HT-29 (cell line): ENCODE data around the gene KIF12. TPM values are rescaled to one million over a fixed set of nuclear protein-coding genes. Genes with fewer than 3 reads are reported as not detected.
A peak's percentile ranks its signal among the peaks of the same experiment; 100 is the strongest.
"Not testable (repeated sequence)": the region's sequence is repeated elsewhere in the genome, so short reads cannot be mapped to it uniquely, and the experiment has no call there.

Experiments
- DNase-seq: peaks from one replicate; pipeline ENCODE4 v3.0.0-alpha.2; 2015; ENCODE audit warnings: low spot score
- total RNA-seq: library from RNA; depleted of rRNA; stranded (reverse); fragments of >200 nt; shearing (Covaris generic); gene quantifications from 2 replicates; pipeline ENCODE4 v1.2.3, GENCODE V29; 2014

KIF12 gene
- total RNA-seq, 1 experiment from 2014 or later: 36.4 TPM

DNA sequence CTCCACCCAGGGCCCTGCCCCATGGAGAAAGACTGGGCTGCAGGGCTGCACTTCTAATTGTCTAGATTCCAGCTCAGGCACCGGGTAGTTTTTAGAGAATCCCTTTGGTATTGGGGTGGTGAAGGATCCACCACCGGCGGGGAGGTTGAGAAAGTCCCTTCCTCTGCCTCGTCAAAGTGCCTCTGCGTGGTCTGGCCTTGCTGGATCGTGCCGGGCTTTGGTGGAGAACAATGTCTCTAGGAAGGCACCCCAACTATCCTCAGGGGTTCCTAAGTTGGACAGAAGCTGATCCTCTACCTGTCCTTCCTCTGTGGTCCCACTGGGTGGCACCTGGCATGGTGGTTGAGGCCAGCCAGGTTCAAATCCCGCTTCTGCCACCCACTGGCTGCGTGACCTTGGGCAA is 13.7 kb downstream of the KIF12 start:
- DNase-seq: no peak

DNA sequence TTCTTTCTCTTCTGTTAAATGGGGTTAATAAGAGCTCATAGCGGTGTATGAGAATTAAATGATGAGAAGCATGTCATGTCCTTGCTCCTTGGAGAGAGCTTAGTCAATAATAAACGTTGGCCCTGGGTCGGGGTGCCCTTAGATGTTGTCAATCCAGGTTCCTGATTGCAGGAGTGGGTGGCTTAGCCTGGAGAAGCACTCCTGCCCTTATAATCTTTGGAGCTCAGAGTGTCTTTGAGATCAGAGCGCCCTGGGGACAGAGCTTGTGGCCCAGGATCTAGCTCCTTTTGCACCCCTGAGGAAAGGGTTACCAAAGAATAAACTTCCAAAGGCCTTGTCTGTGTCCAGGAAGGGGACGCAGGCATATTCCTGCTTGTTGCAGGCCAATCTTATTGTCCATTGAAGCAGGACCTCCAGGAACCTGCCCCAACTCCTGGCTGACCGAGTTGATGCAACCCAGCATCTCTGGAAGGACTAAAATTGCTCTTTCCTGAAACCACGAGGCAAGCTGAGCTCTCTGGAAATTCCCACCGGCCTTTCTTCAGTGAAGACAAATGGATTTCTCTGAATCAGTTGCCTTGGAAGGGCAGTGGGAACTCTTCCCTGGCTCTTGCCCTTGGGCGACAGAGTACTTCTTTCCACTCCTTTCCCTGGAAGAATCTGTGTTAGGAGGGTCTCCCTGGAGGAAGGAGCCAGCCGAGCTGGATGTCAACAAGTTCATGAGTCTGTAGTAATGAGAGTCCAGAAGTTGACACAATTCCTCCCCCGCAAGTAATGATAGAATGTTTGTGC is 14.6 kb downstream of the KIF12 start:
- no peak for DNase-seq

DNA sequence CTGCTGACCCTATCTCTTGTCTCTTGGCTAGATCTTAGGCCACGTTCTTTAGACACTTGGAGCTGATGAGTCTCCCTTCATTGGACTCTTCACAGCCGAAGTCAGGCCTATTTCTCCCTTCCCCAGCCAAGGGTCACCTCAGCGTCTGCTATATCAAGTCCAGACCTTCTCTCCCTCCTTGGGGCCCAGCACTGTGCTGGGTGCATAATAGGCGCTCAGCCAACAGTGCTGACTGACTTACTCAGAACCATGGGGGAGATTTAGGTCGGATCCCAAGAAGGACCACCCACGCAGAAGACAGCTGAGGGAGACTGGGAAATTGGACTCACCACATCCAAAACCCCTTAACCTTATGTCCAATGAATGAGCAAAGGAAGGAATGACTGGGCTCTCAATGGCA is 15.4 kb downstream of the KIF12 start:
- DNase-seq: no peak

DNA sequence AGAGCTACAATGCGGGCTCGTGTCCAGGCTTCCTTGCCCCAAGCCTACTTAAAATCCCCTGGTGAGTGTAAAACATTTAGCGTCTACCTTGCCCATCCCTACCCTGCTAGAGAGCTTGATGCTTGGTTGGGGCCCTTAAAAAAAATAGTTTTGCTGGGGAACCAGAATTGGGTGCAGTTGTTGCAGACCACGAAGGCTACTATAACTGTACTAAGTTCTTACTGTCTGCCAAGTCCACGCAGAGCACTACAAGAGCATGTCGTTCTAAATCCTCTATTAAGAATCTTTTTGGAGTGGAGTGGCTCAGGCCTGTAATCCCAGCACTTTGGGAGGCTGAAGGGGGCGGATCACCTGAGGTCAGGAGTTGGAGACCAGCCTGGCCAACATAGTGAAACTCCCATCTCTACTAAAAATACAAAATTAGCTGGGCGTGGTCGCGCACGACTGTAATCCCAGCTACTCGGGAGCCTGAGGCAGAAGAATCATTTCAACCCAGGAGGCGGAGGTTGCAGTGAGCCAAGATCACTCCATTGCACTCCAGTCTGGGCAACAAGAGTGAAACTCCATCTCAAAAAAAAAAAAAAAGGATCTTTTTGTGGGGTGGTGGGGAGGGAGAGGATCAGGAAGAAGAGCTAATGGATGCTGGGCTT is 16.2 kb downstream of the KIF12 start:
- not testable (repeated sequence) for DNase-seq

DNA sequence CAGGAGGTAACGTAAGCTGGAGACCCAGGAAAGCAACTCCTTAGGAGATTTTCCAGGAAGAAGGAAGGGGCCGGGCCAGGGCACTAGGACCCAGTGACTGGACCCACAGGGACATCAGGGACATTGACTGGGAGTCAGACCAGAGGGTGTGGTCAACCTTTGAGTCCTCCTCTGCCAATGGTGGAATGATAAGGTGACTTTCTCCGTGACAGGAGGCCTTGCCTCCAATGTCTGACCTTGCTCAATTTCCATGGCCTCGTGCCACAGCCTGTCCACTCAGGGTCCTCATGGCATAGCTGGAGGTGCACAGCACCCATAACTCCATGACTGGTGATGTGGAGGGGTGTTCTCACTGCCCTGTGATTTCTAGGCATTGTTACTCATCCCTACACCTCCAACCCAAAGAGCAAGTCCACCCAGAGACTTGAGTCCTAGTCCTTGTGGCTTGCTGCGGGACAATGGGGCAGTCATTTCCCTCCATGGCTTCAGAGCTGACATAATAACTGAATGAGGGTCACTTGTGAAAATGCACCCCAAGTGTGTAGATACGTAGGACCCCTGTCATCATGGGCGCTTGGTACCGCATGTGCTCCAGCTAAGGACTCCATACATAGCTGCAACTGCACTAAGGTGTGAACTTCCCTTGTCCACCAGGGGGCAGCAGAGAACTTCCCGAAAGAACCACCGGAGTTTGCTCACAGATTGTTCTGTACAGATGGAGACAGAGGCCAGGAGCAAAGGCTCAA is 16.9 kb downstream of the KIF12 start:
- peak; percentile 96 for DNase-seq

DNA sequence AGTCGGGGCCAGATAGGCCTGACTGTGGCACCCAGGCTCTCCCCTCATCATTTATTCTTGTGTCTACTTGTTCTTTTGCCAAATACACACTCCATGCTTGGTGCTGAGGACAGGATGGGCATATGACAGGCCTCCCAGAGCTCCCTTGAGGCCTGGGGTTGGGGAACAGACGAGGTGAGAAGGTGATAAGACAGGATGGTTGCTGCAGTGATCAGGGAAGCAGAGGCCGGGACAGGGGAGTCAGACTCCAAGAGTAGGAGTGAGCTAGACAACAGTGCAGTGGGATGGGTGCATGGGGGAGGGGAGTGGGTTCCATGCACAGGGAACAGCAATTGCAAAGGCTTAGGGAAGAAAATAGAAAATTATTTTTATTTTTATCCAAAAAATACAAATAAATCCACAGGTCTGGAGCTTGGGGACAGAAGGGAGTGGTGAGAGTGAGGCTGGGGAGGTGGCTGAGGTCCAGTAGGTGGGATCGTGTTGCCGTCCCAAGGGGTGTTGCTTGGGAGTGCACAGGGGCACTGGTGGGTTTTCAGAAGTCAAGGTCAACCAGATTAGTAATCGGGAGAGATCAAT is 17.6 kb downstream of the KIF12 start:
- DNase-seq: no peak

DNA sequence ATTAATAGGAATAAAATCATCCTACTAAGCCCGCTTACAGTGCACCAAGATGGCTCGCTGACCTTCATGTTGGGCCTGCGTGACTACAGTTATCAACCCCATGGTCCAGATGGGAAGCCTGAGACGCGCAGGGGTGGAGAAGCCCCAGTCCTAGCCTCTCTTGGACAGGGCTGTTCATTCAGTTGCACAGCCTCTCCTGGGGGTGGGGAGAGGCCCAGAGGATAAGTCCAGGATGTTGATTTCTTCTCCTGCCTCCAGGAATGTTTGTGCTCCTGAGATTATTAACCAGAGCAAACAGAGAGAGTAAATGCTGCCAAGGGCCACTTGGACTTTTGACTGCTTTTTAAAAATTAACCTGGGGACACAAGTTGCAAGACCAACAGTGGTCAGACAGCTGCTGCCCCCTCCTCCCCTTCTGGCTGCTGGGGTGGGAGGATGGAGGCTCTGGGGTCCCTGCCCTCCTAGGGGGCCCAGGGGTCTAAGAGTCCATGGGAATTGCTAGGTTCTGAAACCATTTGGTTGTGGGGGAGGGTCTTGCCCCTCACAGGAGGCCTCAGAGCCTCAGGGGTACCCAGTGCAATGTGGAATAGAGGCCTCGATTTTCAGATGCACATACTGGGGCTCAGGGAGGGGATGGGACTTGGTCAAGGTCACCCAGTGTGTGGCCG is 18.2 kb downstream of the KIF12 start:
- peak; percentile 89 for DNase-seq

DNA sequence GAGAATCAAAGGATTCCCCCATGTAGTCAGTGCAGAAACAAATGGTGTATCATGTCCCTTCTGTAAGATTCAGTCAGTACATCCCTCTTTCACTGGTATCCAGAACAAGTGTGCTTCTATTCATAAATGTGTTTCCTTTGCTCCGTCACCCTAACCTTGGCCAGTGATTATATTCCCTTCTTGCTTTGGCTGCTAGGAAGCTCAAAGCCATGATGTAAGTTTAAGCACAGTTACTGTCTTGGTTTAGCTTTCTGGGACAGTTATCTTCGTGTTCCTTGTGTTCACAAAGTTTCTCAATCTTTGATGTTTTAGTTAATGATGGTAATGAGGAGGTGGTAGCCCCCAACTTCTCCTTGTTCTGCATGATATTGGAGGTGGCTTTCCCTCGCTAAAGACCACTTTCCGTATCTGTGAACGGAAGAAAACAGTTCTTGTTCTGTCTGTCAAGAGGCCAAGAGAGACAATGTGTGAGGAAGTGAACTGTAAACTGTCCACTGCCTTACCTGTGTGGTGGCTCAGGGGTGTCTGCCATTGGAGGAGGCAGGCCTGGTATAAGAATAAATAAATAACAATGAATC is 18.8 kb downstream of the KIF12 start:
- no peak for DNase-seq

DNA sequence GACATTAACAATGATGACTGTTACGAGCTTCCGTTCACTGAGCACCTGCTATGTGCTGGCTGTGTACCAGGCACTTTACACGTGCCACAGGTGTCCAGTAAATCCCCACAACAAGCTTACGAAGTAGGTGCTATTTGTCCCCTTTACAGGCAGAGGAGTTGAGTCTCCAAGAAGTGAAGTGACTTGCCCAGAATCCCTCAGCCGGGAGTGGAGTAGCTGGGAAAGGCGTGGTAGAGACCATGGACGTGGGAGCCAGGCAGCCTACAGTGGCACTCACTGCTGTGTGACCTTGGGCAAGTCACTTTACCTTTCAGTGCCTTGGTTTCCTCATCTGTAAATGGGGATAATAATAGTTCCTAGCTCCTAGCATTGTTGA is 20.3 kb downstream of the KIF12 start:
- DNase-seq: no peak

DNA sequence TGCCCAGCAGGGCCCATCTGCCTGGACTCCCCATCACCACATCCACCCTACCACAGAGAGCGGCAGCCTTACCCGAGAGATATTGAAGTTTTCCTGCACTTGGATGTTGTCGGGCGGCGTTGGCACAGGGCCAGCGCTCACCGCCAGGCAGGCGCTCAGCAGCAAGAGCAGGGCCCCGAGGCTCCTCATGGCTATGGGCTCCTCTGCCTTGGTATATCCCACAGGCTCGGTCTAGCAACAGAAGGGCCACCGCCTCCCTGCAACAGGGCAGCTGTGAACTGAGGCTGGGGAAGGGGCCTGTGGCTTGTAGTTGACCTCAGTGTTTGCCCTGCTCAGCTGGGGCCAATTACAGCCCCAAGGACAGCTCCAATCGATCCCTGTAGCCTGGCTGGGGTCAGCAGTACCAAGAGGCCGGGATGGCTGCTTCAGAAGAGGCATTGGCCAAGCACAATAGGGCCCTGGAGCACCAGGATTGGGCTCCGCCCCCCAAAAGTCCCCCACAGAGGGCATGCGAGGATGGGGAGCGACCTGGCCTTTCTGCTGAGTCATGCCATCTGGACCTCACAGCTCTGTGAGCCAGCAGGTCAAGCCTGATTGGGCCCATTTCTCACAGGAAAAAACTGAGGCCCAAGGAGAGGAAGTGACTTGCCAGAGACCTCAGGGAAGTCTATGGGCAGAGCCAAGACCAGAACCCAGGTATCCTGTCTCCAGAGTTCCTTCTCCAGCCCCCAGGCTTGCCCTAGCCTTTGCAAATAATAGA is 20.9 kb downstream of the KIF12 start, which contains the start of gene AMBP:
Gene AMBP, minus strand, starts transcription at position 280 of the 760 bp plus-strand sequence. Its CDS starts 91 bp downstream, at position 189.
- peak; percentile 49 for DNase-seq

DNA sequence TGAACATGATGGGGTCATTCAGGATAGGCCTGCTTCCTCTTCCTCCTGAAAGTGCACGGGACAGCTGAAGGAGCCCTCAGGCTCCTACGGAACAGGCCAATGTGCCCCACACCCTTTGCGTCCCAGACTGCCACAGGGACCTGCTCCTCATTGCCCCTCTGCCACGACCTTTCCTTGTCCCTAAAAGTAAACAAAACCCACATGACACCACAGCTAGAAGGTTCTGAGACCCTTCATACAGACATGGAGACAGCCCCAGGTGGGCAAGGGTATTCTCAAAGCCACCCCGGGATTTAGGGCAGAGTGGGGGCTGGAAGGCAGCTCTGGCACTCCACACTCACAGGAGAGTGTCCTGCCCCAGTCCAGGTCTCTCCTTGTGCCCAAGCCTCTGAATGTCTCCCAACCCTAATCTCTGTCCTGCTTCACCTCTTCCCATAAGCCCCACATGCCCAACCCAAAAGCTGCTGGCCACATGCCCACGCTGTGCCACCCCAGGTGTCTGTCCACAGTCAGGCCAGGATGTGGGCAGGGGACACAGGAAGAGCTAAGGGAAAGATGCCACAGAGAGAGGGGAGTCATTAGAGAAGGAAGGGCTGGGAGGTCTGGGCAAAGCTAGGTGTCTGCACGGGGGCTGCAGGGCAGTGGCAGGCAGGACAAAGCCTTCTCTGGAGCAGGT is 21.8 kb downstream of the KIF12 start:
- DNase-seq: no peak

DNA sequence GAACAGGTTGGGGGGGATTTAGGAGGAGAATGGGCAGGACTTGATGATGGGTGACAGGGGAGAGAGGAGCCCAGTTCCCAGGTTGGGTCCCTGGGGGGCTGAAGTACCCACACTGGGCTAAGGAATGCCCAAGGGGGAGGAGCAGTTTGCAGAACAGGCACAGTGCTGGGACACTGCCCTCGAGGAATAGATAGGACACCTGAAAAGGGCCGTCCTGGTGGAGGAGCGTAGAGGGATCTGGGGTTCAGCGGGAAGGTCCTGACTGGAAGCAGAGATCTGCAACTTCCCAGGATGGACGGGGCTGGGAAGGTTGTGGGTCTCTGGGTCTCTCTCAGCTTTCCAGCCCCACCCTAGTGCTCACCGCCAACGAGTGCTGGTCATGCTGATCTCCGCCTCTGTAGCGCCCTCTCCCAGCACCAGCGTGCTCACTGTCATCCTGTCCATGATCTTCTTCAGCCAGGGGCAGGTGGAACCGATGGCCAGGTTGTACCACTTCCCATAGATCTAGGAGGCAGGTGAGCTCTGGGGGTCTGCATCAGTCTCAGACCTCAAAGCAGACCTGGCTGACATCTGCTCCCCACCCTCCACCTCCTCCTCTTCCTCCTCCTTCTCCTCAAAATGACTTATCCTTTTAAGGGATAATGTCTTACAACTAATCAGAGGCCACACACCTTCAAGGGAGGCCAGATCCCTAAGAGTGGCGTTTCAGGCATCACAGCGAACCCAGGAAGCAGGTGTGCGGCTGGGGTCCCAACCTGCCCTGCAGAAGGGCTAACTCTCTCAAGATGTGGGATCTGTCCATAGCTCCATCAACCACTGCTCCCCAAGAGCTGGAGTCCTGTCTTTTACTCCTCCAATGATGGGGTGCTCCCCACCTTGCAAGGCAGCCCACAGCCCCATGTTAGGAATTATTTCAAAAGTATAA is 22.6 kb downstream of the KIF12 start:
- DNase-seq: no peak

DNA sequence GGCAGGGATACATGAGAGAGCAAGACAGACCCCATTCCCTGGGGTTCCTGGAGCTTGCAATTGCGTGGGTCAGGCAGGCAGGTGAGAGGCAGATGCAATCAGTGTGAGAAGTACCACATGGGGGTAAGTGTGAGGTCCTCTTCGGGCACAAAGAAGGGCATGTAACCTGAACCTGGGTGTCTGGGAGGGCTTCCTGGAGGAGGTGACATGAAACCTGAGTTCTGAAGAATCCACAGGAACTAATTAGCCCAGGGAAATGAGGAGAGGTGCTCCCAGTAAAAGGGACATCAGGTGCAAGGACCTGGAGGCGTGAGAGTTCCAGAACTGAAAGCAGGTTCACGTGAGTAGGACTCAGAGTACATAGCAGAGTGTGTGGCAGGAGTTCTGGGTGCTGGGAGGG is 23.5 kb downstream of the KIF12 start:
- no peak for DNase-seq

DNA sequence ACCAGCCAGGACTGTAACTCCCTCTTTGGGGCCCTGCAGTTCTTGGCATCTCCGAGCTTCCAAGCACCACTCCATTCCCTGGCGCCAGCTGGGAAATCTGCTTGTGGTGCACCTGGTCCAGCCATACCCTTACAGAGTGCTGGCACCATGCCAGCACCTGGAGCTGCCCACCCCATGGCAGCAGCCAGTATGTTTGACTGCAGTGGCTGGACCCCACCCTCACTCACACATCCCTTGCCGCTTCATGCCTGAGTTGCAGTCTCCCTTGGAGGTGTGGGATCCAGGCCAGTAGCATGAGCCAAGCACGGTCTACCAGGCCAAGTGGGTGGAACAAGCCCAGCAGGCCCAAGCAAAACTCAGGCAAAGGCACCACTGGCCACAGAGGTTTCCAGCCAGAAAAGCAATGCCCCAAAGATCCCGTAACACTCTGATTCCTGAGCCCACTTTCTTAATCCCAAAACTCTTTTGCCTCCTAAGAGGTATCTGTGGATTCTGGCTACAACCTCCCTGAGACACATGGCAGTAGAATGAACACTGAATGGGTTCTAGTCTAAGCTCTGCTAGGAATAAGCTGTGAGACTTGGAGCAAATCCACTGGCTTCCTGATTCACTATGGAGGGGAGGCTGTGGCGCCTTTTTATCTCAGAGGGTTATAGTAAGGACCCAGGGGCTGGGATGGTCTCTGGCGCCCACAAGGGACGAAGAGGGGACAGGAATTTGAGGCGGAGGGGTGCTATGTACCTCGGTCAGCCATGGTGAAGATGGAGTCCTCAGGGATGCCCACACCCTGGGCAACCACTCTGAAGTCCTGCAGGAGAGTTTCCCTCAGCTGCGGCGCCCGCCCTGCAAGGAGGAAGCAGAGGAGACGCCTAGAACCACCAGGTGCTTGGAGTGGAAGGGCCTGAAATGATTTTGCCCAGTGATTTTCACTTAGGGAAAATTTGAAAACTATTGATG is 26.6 kb downstream of the KIF12 start:
- no peak for DNase-seq

DNA sequence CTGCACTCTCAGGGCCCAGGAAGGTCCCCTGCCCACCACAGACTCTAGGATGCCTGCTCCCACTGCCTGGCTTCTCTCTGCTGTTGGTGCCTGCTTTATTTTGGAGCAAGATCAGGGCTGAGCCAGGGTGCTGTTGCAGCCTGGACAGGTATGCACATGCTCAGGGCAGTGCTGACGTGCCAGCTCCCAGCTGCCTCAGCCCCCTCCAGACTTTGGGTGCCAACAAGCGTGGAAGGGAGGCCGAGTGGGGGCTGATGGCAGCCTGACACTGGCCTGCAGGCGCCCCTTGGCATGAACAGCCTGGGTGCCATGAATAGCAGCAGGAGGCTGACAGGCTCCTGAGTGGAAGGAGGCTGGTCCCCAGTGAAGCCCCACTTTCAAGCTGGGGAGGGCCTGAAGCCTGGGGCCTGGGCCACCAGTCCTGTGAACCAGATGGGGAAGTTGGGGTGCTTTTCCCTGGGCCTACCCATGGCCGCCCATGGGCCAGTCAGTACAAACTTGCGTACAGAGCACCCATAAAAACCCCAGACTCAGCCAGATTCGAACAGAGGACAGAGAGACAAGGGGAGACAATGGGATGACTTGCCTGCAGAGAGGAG is 27.8 kb downstream of the KIF12 start:
- DNase-seq: no peak

DNA sequence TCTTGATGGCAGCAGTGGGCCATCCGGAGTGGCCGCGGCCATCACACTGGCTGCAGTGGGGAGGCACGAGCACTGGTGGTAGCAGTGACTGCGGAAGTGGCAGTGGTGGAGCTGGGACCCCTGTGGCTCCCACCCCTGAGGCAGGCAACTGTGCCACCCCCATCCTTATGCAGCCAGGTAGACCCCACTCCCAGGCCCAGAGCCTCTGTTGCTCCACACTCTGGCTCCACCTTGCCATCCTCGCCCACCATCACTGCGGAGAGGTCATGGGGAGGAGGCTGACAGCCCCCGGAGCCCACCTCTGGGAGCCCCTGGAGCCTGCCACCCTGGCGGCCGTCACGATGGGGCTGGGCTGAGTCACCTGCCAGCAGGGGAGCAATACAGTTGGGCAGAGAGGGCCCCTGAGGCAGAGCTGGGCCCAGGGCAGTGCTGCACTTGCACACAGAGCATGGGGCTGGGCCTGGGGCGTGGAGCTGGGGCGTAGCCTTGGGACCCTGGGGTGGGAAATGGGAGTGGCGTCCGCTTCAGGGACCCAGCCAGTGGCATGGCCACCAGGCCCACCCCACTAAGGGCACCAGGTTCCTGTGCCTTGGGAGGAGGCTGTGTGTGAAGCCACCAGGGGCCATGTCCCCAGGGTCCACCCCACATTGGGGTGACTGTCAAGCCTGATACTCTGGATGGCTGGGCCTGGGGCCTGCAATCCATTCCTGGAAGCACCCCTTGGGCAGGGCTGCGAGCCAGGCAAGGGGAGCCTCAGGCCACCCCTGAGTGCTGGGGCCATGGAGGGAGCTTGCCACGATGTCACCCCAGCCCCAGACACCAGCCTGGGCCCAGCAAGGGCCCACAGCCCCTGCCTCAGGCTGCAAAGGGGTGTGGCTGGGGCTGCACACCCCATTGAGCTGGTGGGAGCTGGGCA is 28.6 kb downstream of the KIF12 start:
- DNase-seq: no peak
